Stimulated activated CD4-positive, alpha-beta T cell treated with anti-CD3 and anti-CD28 coated beads, Interleukin-2, amount 100 ng/mL, for 24 hours (primary cell): ENCODE results near the gene CEP135.
"Not testable (repeated sequence)": the region's sequence is repeated elsewhere in the genome, so short reads cannot be mapped to it uniquely, and the experiment has no call there.

Experiments used
- DNase-seq, 2 donors: peaks; one replicate each; pipeline ENCODE4 v3.0.0-alpha.2; 2020

Gene CEP135, protein sequence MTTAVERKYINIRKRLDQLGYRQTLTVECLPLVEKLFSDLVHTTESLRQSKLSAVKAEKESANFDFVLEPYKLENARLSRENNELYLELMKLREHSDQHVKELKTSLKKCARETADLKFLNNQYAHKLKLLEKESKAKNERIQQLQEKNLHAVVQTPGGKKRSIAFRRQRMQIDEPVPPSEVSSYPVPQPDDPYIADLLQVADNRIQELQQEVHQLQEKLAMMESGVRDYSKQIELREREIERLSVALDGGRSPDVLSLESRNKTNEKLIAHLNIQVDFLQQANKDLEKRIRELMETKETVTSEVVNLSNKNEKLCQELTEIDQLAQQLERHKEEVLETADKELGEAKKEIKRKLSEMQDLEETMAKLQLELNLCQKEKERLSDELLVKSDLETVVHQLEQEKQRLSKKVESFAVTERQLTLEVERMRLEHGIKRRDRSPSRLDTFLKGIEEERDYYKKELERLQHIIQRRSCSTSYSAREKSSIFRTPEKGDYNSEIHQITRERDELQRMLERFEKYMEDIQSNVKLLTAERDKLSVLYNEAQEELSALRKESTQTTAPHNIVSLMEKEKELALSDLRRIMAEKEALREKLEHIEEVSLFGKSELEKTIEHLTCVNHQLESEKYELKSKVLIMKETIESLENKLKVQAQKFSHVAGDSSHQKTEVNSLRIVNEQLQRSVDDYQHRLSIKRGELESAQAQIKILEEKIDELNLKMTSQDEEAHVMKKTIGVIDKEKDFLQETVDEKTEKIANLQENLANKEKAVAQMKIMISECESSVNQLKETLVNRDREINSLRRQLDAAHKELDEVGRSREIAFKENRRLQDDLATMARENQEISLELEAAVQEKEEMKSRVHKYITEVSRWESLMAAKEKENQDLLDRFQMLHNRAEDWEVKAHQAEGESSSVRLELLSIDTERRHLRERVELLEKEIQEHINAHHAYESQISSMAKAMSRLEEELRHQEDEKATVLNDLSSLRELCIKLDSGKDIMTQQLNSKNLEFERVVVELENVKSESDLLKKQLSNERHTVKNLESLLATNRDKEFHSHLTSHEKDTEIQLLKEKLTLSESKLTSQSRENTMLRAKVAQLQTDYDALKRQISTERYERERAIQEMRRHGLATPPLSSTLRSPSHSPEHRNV

GRCh38 chr4:55948726-55949481 is at the start of gene CEP135:
Gene CEP135, plus strand, starts transcription at chr4:55948945. Its CDS starts 3,186 bp downstream, at chr4:55952131.
- DNase-seq, result peak; percentile 92

DNA sequence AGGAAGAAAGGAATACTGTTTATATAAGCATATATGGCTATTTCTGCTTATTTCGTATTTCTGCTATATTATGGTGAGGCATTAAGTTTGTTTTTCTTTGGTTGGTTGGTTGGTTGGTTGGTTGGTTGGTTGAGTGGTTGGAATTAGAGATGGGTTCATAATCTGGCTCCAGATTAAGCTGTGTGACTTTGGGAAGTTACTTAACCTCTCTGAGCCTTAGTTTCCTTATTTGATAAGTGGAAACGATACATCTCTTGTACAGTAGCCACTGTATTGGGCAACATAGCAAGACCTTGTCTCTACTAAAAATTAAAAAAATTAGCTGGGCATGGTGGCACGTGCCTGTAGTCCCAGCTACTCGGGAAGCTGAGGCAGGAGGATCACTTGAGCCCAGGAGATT is 46.1 kb upstream of the CEP135 start:
- DNase-seq, result no peak

- DNase-seq, result no peak
Measured at GRCh38 chr4:55903577-55903976, 45.2 kb upstream of the CEP135 start.

DNA sequence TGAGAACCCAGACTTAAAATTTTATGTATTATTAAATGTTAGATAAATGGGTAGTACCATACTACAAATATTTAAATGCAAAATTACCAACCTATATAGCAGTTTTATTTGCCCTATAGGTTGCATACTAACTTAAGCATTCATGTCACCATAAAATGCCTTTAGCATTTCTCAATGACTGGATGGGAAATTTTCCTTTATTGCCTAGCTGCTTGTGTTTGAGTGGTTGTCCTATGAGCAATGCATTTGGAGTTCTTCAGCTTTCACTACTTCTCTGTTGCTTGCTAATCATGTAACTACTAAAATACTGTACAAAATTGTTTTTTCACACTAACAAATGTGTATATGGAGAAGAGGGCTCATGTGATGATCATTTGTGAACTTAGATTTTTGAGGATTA is 44.2 kb upstream of the CEP135 start:
- DNase-seq, result no peak

GRCh38 chr4:55906323-55906722 is 42.4 kb upstream of the CEP135 start:
- DNase-seq, result no peak

DNA sequence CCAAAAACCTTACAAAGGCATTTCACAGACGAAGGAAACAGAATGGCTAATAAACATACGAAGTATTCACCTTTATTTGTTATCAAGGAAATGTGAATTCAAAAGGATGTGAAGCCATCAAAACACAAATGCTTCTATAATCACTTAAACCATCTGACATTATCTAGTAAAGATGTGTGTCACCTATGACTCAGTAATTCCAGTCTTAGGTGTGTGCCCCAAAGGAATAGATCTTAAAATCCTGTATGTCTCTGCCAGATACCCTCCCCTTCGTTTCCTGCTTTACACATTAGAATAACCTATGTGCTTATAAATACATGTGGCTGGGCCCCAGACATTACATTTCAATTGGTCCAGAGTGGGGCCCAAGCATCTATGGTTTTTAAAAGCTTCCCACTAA is 41.8 kb upstream of the CEP135 start:
- DNase-seq, result no peak

DNA sequence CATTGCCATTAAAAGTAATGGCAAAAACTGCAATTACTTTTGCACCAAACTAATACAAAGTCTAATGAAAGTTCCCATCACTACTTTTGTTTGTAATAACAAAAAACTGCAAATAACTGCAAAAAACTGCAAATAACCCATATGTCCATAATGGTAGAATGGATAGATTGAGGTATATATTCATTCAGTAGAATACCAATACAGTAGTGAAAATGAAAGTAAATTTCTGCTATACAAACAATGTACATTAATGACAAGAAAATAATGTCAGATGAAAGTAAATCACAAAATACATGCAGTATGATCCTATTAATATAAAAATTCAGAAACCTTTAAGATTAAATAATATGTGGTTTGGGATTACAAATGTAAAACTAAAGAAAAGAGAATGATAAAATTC is 41.3 kb upstream of the CEP135 start:
- DNase-seq, result no peak

- DNase-seq, result no peak
Measured at GRCh38 chr4:55910140-55910539, 38.6 kb upstream of the CEP135 start.

DNA sequence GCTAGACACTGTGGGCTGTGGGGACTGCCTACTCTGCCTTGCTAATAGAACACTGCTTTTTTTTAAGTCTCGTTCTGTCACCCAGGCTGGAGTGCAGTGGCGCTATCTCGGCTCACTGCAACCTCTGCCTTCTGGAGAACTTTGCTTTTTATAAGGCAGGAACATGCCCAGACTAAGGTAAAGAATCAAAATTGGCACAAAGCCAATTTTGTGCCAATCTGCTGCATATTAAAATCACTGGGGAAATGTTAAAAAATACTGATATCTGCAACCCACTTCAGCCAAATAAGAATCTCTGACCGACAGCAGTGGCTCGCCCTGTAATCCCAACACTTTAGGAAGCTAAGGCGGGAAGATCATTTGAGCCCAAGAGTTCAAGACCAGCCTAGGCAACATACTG is 36.5 kb upstream of the CEP135 start:
- no peak for DNase-seq

- DNase-seq, result no peak
Measured at GRCh38 chr4:55920571-55920970, 28.2 kb upstream of the CEP135 start.

GRCh38 chr4:55921093-55921492 is 27.7 kb upstream of the CEP135 start:
- no peak for DNase-seq

GRCh38 chr4:55925241-55925640 is 23.5 kb upstream of the CEP135 start:
- no peak for DNase-seq

DNA sequence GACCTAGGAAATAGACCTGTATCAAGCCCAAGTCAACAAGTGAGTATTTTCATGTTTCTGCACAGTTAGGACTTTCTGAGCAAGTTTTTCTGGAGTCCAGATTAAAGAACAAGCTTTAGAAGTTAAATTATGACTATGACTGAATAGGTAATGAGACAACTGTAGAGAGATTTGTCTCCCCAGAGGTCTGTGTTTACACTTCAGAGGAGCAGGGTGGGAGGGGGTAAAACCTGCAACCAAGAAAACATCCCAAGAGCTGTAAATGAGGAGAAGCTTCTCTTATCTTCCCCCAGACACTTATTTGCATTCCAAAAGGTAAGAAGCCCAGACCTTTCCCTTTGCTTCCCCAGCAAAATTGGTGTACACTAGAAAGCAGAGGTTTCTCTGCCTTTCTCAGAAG is 22.1 kb upstream of the CEP135 start:
- DNase-seq, result no peak

GRCh38 chr4:55927803-55928437 is 20.8 kb upstream of the CEP135 start:
- DNase-seq, result no peak

- DNase-seq, result no peak
Measured at GRCh38 chr4:55928846-55929245, 19.9 kb upstream of the CEP135 start.

DNA sequence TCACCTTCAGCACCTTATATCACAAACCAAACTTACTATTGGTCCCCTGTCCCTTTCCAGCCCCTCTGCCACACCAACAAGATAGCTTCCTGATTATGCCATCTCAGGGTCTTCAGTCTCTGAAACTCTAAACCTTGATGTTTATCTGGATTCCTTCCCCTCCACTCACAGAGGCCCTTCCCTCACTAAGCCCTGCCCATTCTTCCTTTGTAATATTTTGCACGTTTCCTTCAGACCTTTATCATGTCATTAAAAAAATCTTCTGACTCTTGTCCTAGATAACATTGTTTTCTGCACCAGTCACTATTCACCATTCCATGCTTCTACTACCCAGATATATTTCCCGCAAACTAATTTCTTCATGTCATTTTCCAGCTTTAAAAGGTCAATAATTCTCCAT is 17.7 kb upstream of the CEP135 start:
- DNase-seq, result no peak

- DNase-seq, result no peak
Measured at GRCh38 chr4:55931833-55932232, 16.9 kb upstream of the CEP135 start.

DNA sequence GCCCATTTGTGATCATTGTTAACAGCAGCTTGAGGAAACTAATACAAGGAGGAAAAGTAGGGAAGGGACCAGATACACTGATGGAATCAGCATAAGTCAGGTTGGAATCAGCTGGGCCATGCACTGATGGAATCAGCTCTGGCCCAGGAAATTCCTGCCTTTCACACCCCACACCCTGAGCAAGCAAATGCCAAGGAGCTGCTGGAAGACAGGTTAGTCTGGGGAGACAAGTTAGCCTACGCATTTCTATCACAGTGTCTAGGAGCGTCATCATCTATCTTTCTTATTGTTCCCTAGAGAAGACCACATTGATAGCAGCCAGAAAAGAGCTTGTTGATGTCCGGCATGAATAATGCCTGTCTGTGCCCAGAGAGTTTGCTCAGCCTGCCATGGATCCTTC is 16.2 kb upstream of the CEP135 start:
- DNase-seq, result no peak

DNA sequence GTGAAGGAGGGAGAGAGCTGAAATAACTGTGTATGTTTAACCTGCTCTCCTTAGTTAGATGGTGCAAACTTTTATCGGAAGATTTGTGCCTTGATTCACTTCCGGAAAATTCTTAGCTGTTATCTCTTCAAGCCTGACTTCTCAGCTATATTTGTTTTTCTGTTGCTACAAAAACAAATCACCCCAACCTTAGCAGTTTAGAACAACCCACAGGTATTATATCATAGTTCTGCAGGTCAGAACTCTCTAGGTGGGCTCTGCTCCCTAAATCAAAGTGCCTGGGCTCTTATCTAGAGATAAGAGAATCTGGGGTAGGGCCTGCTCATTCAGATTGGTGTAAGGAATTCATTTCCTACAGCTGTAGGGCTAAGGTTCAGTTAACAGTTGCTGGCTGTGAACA is 15.1 kb upstream of the CEP135 start:
- DNase-seq, result no peak

DNA sequence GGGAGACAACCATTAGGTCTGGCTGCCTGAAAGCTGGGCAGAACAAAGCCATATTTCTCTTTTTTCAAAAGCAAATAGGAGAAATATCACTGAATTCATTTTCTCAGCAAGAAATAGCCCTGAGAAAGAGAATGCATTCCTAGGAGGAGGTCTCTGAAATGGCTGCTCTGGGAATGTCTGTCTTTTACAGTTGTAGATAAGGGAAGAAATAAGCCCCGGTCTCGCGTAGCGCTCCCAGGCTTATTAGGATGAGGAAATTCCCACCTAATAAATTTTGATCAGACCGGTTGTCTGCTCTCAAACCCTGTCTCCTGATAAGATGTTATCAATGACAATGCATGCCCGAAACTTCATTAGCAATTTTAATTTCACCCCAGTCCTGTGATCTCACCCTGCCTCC is 12.8 kb upstream of the CEP135 start:
- not testable (repeated sequence) for DNase-seq

DNA sequence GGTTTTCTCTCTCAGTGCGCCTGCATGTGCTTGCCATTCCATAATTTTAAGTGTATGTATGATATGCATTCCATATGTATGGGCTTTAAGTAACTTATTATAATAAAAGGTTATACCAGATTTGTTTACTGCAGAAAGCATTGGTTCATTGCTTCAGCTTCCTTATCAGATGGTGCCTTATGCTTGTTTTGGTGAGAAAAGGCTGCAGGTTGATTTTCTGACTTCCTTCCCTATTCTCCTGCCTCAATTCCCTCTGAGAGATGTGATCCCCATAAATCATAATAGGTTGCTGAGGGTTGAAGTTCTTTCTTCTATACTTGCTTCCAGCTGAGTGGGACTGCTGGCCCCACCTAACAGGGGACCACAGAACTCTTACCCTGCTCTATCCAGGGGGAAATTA is 10.3 kb upstream of the CEP135 start:
- DNase-seq, result no peak

- DNase-seq, result no peak
Measured at GRCh38 chr4:55939421-55939820, 9.3 kb upstream of the CEP135 start.
